Measurements from ENCODE around the gene FUNDC2. TPM values are rescaled to one million over a fixed set of nuclear protein-coding genes. Genes with fewer than 3 reads are reported as not detected.

FUNDC2 gene
- total RNA-seq, 2 experiments from 2014 or later = 37.2 to 37.4 TPM

- no peak overlapping the region for H3K27ac Mint-ChIP-seq
- peaks cover 3% of the 10 kb centered on the region for H3K36me3 ChIP-seq (ENCODE audit: insufficient read depth, low read length)
- H3K36me3 Mint-ChIP-seq (ENCODE audit: low read depth) = peaks cover 5% of the 10 kb centered on the region
- no peak for ATAC-seq (ENCODE audit: poor library complexity)
- peaks cover 6% of the 10 kb centered on the region for H3K4me1 ChIP-seq (ENCODE audit: insufficient read depth, low read length)
- H3K4me3 ChIP-seq (ENCODE audit: low read length) = no peak overlapping the region
- no peaks in the 10 kb centered on the region for H3K27me3 Mint-ChIP-seq
- H3K9me3 ChIP-seq (ENCODE audit: control insufficient read depth in 1 of 2, insufficient read depth in 1 of 2, low read length in 2 of 2) = no peaks in the 10 kb centered on the region
- no peak overlapping the region for H3K4me3 Mint-ChIP-seq
- peaks cover 21% of the 10 kb centered on the region for H3K4me1 Mint-ChIP-seq (ENCODE audit: low read depth)
- no peak for DNase-seq
- TF ChIP-seq CTCF (IDR thresholded peaks at IDR 0.05) = no peak
- CTCF ChIA-PET = no interaction called here
- intact Hi-C loops (cut with DNase I, micrococcal nuclease) = no loop called here
- H3K9me3 Mint-ChIP-seq = no peaks in the 10 kb centered on the region
- POLR2A ChIA-PET = no interaction called here
- H3K27me3 ChIP-seq (ENCODE audit: control insufficient read depth in 1 of 2, insufficient read depth in 2 of 2, low read length in 2 of 2) = no peaks in the 10 kb centered on the region
- H3K27ac ChIP-seq (ENCODE audit: low read depth in 1 of 2, low read length in 2 of 2) = no peak overlapping the region
Observed at GRCh38 chrX:155065035-155065734, 38.5 kb downstream of the FUNDC2 start.

- Mint-ChIP-seq H3K36me3 (ENCODE audit: low read depth) (peaks cover 18% of the 10 kb centered on the region), H3K27ac (no peak overlapping the region), H3K4me1 (ENCODE audit: low read depth) (peaks cover 39% of the 10 kb centered on the region), H3K9me3 (no peaks in the 10 kb centered on the region), H3K27me3 (no peaks in the 10 kb centered on the region), H3K4me3 (peak overlapping the region; percentile 34)
- DNase-seq (no peak), ATAC-seq (ENCODE audit: poor library complexity) (no peak)
- H3K9me3 ChIP-seq (ENCODE audit: control insufficient read depth in 1 of 2, insufficient read depth in 1 of 2, low read length in 2 of 2) = no peaks in the 10 kb centered on the region
- intact Hi-C loops (cut with DNase I, micrococcal nuclease) = no loop called here
- TF ChIP-seq CTCF (IDR thresholded peaks at IDR 0.05) = no peak
- no peaks in the 10 kb centered on the region for H3K27me3 ChIP-seq (ENCODE audit: control insufficient read depth in 1 of 2, insufficient read depth in 2 of 2, low read length in 2 of 2)
- CTCF ChIA-PET = no interaction called here
- H3K36me3 ChIP-seq (ENCODE audit: insufficient read depth, low read length) = peaks cover 3% of the 10 kb centered on the region
- H3K4me3 ChIP-seq (ENCODE audit: low read length) = no peak overlapping the region
- H3K27ac ChIP-seq (ENCODE audit: low read depth in 1 of 2, low read length in 2 of 2) = no peak overlapping the region
- POLR2A ChIA-PET = no interaction called here
- H3K4me1 ChIP-seq (ENCODE audit: insufficient read depth, low read length) = peaks cover 15% of the 10 kb centered on the region
Observed at GRCh38 chrX:155068165-155068564, 41.5 kb downstream of the FUNDC2 start.

- ChIA-PET CTCF (no interaction called here), POLR2A (interaction anchor here (0.9 to 1.0 kb wide), 2 partner anchors 12 to 43 kb away, joined by 3 to 4 read pairs; partner anchors contain the start of gene FUNDC2)
- ATAC-seq (ENCODE audit: poor library complexity) (no peak), DNase-seq (no peak)
- no peak for TF ChIP-seq CTCF (IDR thresholded peaks at IDR 0.05)
- Mint-ChIP-seq H3K4me3 (peak overlapping the region; percentile 89), H3K27me3 (no peaks in the 10 kb centered on the region), H3K9me3 (no peaks in the 10 kb centered on the region), H3K27ac (peak overlapping the region; percentile 97), H3K4me1 (ENCODE audit: low read depth) (peaks cover 52% of the 10 kb centered on the region), H3K36me3 (ENCODE audit: low read depth) (peaks cover 31% of the 10 kb centered on the region)
- Histone ChIP-seq H3K27me3 (ENCODE audit: control insufficient read depth in 1 of 2, insufficient read depth in 2 of 2, low read length in 2 of 2) (no peaks in the 10 kb centered on the region), H3K27ac (ENCODE audit: low read depth in 1 of 2, low read length in 2 of 2) (no peak overlapping the region), H3K4me3 (ENCODE audit: low read length) (peak overlapping the region; percentile 83), H3K36me3 (ENCODE audit: insufficient read depth, low read length) (peaks cover 10% of the 10 kb centered on the region), H3K4me1 (ENCODE audit: insufficient read depth, low read length) (peaks cover 15% of the 10 kb centered on the region), H3K9me3 (ENCODE audit: control insufficient read depth in 1 of 2, insufficient read depth in 1 of 2, low read length in 2 of 2) (no peaks in the 10 kb centered on the region)
- intact Hi-C loops (cut with DNase I, micrococcal nuclease) = no loop called here
Observed at GRCh38 chrX:155069414-155069813, 42.8 kb downstream of the FUNDC2 start.

All from CD4-positive, alpha-beta T cell (primary cell).